H9 (cell line): ENCODE measurements around the gene CASQ2. TPM values are rescaled to one million over a fixed set of nuclear protein-coding genes. Genes with fewer than 3 reads are reported as not detected.

Source experiments
- DNase-seq: peaks from one replicate; pipeline ENCODE4 v3.0.0-alpha.2; 2017
- H2AFZ ChIP-seq: one replicate; pipeline ENCODE4 v1.6.1; 2013; ENCODE audit warnings: mild to moderate bottlenecking, low read length, control low read depth, moderate library complexity
- H2AK5ac ChIP-seq: 2 replicates; pipeline ENCODE4 v1.6.1; 2013; ENCODE audit warnings: low read length, control low read depth, mixed read lengths; ENCODE audit not compliant: insufficient read length
- H2BK120ac ChIP-seq: one replicate; pipeline ENCODE4 v1.6.1; 2013; ENCODE audit warnings: low read depth, mild to moderate bottlenecking, low read length, control low read depth, inconsistent platforms; ENCODE audit not compliant: poor library complexity, severe bottlenecking
- H2BK12ac ChIP-seq: 2 replicates; pipeline ENCODE4 v1.6.1; 2013; ENCODE audit warnings: low read length, control low read depth, mixed read lengths, low read depth; ENCODE audit not compliant: insufficient read length
- H2BK15ac ChIP-seq: 2 replicates; pipeline ENCODE4 v1.6.1; 2013; ENCODE audit warnings: low read depth, low read length, control low read depth
- H2BK20ac ChIP-seq: one replicate; pipeline ENCODE4 v1.6.1; 2013; ENCODE audit warnings: low read depth, mild to moderate bottlenecking, low read length, control low read depth, inconsistent platforms; ENCODE audit not compliant: poor library complexity, severe bottlenecking
- H2BK5ac ChIP-seq: 2 replicates; pipeline ENCODE4 v1.6.1; 2013; ENCODE audit warnings: low read length, control low read depth, mixed read lengths; ENCODE audit not compliant: insufficient read length
- H3K14ac ChIP-seq: 2 replicates; pipeline ENCODE4 v1.6.1; 2013; ENCODE audit warnings: low read length, control low read depth; ENCODE audit not compliant: insufficient read depth
- H3K18ac ChIP-seq: 2 replicates; pipeline ENCODE4 v1.6.1; 2013; ENCODE audit warnings: low read depth, mild to moderate bottlenecking, mixed read lengths, low read length, control low read depth; ENCODE audit not compliant: insufficient read length
- H3K23ac ChIP-seq: 2 replicates; pipeline ENCODE4 v1.6.1; 2013; ENCODE audit warnings: low read length, control low read depth, mixed read lengths, low read depth; ENCODE audit not compliant: insufficient read length
- H3K23me2 ChIP-seq: 2 replicates; pipeline ENCODE4 v1.6.1; 2013; ENCODE audit warnings: low read depth, mild to moderate bottlenecking, mixed read lengths, low read length, control low read depth; ENCODE audit not compliant: insufficient read length, poor library complexity, severe bottlenecking
- H3K27ac ChIP-seq: 2 replicates; pipeline ENCODE4 v1.5.1; 2013; ENCODE audit warnings: low read length, control low read depth, mixed read lengths, low read depth; ENCODE audit not compliant: insufficient read length
- H3K27me3 ChIP-seq: 2 replicates; pipeline ENCODE4 v1.6.1; 2013; ENCODE audit warnings: low read length, control low read depth, inconsistent platforms; ENCODE audit not compliant: insufficient read depth
- H3K4ac ChIP-seq: 2 replicates; pipeline ENCODE4 v1.6.1; 2013; ENCODE audit warnings: low read depth, mild to moderate bottlenecking, control low read depth, inconsistent platforms, low read length, moderate library complexity
- H3K4me1 ChIP-seq: 2 replicates; pipeline ENCODE4 v1.6.1; 2013; ENCODE audit warnings: low read length, control low read depth, inconsistent platforms; ENCODE audit not compliant: insufficient read depth
- H3K4me2 ChIP-seq: 2 replicates; pipeline ENCODE4 v1.6.1; 2013; ENCODE audit warnings: low read length, control low read depth, mixed read lengths; ENCODE audit not compliant: insufficient read length, insufficient read depth
- H3K56ac ChIP-seq: 2 replicates; pipeline ENCODE4 v1.6.1; 2013; ENCODE audit warnings: low read depth, mild to moderate bottlenecking, mixed read lengths, low read length, control low read depth; ENCODE audit not compliant: insufficient read length
- H3K79me1 ChIP-seq: 2 replicates; pipeline ENCODE4 v1.6.1; 2013; ENCODE audit warnings: low read depth, mild to moderate bottlenecking, moderate library complexity, low read length, control low read depth, inconsistent platforms; ENCODE audit not compliant: insufficient read depth, poor library complexity, severe bottlenecking
- H3K79me2 ChIP-seq: 2 replicates; pipeline ENCODE4 v1.6.1; 2013; ENCODE audit warnings: low read length, control low read depth, inconsistent platforms; ENCODE audit not compliant: insufficient read depth
- H3K9ac ChIP-seq: 2 replicates; pipeline ENCODE4 v1.6.1; 2013; ENCODE audit warnings: low read length, control low read depth, mixed read lengths; ENCODE audit not compliant: insufficient read length; ENCODE audit errors: extremely low read depth
- H3K9me3 ChIP-seq: one replicate; pipeline ENCODE4 v1.6.1; 2013; ENCODE audit warnings: low read depth, low read length, inconsistent platforms; ENCODE audit not compliant: control insufficient read depth
- H3T11ph ChIP-seq: one replicate; pipeline ENCODE4 v1.6.1; 2013; ENCODE audit warnings: mild to moderate bottlenecking, low read length, control low read depth, inconsistent platforms
- H4K20me1 ChIP-seq: one replicate; pipeline ENCODE4 v1.6.1; 2013; ENCODE audit not compliant: control insufficient read depth, insufficient read length, insufficient read depth
- H4K5ac ChIP-seq: 2 replicates; pipeline ENCODE4 v1.6.1; 2013; ENCODE audit warnings: low read depth, mild to moderate bottlenecking, mixed read lengths, low read length, control low read depth; ENCODE audit not compliant: insufficient read length
- H4K8ac ChIP-seq: replicated peaks from 2 replicates; pipeline ENCODE4 v1.6.1; 2013; ENCODE audit warnings: low read length, control low read depth, mixed read lengths, low read depth; ENCODE audit not compliant: insufficient read length
- H4K91ac ChIP-seq: 2 replicates; pipeline ENCODE4 v1.6.1; 2013; ENCODE audit warnings: low read depth, mild to moderate bottlenecking, moderate library complexity, mixed read lengths, low read length, control low read depth; ENCODE audit not compliant: insufficient read length
- H3K27ac Mint-ChIP-seq, 3 experiments: 2 replicates in 2 of 3; 3 replicates in 1 of 3; pipeline ENCODE4 v1.8.0; 2020 to 2021; ENCODE audit warnings: mixed read lengths in 3 of 3, mild to moderate bottlenecking in 1 of 3, moderate library complexity in 1 of 3
- H3K27me3 Mint-ChIP-seq: 2 replicates; pipeline ENCODE4 v1.8.0; 2021; ENCODE audit warnings: low read depth, mild to moderate bottlenecking, moderate library complexity, mixed read lengths
- H3K36me3 Mint-ChIP-seq, 3 experiments: 2 replicates in 2 of 3; 3 replicates in 1 of 3; pipeline ENCODE4 v1.8.0; 2020 to 2021; ENCODE audit warnings: low read depth in 3 of 3, mixed read lengths in 3 of 3; ENCODE audit not compliant: insufficient read depth in 1 of 3
- H3K4me1 Mint-ChIP-seq, 2 experiments: 2 replicates each; pipeline ENCODE4 v1.8.0; 2020; ENCODE audit warnings: mixed read lengths in 2 of 2
- H3K4me3 Mint-ChIP-seq, 2 experiments: 2 replicates in 1 of 2; 3 replicates in 1 of 2; pipeline ENCODE4 v1.8.0; 2020 to 2021; ENCODE audit warnings: mild to moderate bottlenecking in 2 of 2, mixed read lengths in 2 of 2, moderate library complexity in 1 of 2
- H3K9me3 Mint-ChIP-seq, 2 experiments: 2 replicates in 1 of 2; 3 replicates in 1 of 2; pipeline ENCODE4 v1.8.0; 2020; ENCODE audit warnings: mild to moderate bottlenecking in 2 of 2, mixed read lengths in 2 of 2, moderate library complexity in 1 of 2
- total RNA-seq: library from RNA; stranded (reverse); gene quantifications from 2 replicates; pipeline ENCODE4 v1.2.1, GENCODE V29; 2021
- TF ChIP-seq, protein P1 (sequence below): fragments of 200-600 bp; sonication (generic); conservative IDR thresholded peaks from 3 replicates; pipeline ENCODE4 v1.8.0; 2021; ENCODE audit warnings: antibody characterized with exemption, mild to moderate bottlenecking

The CASQ2 gene
- total RNA-seq, 1 experiment from 2014 or later = not detected

DNA sequence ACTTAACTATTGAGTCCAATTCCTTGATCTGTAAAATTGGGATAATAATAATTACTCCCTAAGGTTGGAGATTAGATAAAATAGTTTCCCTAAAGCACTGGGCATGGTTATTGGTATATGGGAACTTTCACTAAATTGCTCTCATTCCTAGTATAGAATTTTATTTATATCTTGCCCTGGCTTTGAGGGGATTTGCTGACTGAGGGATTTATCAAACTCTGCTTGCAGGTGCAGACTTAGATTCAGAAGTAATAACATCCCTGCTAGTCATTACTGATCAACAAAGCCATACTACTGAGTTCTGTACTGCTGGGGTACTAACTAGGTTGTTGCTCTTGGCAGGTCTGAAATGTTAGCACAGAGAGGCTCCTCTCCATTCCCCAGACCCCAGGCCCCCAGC, 41.9 kb downstream of the CASQ2 start:
- H3K4ac ChIP-seq = no peak overlapping the region
- no peak overlapping the region for H3K9ac ChIP-seq
- H3T11ph ChIP-seq = no peak overlapping the region
- no peak overlapping the region for H3K23ac ChIP-seq
- no peaks in the 10 kb centered on the region for H3K4me1 ChIP-seq
- H3K27ac Mint-ChIP-seq = no peak overlapping the region
- H2BK5ac ChIP-seq = no peak overlapping the region
- H2BK12ac ChIP-seq = no peak overlapping the region
- TF ChIP-seq, protein P1, sequence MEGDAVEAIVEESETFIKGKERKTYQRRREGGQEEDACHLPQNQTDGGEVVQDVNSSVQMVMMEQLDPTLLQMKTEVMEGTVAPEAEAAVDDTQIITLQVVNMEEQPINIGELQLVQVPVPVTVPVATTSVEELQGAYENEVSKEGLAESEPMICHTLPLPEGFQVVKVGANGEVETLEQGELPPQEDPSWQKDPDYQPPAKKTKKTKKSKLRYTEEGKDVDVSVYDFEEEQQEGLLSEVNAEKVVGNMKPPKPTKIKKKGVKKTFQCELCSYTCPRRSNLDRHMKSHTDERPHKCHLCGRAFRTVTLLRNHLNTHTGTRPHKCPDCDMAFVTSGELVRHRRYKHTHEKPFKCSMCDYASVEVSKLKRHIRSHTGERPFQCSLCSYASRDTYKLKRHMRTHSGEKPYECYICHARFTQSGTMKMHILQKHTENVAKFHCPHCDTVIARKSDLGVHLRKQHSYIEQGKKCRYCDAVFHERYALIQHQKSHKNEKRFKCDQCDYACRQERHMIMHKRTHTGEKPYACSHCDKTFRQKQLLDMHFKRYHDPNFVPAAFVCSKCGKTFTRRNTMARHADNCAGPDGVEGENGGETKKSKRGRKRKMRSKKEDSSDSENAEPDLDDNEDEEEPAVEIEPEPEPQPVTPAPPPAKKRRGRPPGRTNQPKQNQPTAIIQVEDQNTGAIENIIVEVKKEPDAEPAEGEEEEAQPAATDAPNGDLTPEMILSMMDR = no peak
- H4K5ac ChIP-seq = no peak overlapping the region
- H3K4me3 Mint-ChIP-seq = no peak overlapping the region
- no peak overlapping the region for H3K4me2 ChIP-seq
- no peak overlapping the region for H2AK5ac ChIP-seq
- no peak overlapping the region for H3K27ac ChIP-seq
- H2BK20ac ChIP-seq = no peak overlapping the region
- no peaks in the 10 kb centered on the region for H3K36me3 Mint-ChIP-seq
- no peak overlapping the region for H2BK120ac ChIP-seq
- H3K79me1 ChIP-seq = no peaks in the 10 kb centered on the region
- DNase-seq = no peak
- H3K18ac ChIP-seq = no peak overlapping the region
- H3K14ac ChIP-seq = no peak overlapping the region
- no peaks in the 10 kb centered on the region for H3K27me3 Mint-ChIP-seq
- H3K9me3 ChIP-seq = no peaks in the 10 kb centered on the region
- peaks cover 8 to 9% of the 10 kb centered on the region in 2 experiments for H3K4me1 Mint-ChIP-seq
- no peaks in the 10 kb centered on the region for H3K9me3 Mint-ChIP-seq
- H4K8ac ChIP-seq = no peak overlapping the region
- no peaks in the 10 kb centered on the region for H3K27me3 ChIP-seq
- no peaks in the 10 kb centered on the region for H3K79me2 ChIP-seq
- no peak overlapping the region for H3K56ac ChIP-seq
- no peaks in the 10 kb centered on the region for H3K23me2 ChIP-seq
- H4K91ac ChIP-seq = no peak overlapping the region
- no peak overlapping the region for H2AFZ ChIP-seq
- no peaks in the 10 kb centered on the region for H4K20me1 ChIP-seq
- H2BK15ac ChIP-seq = no peak overlapping the region
